Osteoblast (primary cell): ENCODE measurements around the gene EIPR1. TPM values are rescaled to one million over a fixed set of nuclear protein-coding genes. Genes with fewer than 3 reads are reported as not detected.

Experiments used
- DNase-seq: peaks from one replicate; pipeline ENCODE4 v3.0.0; 2011; ENCODE audit warnings: low spot score, mixed read lengths; ENCODE audit not compliant: insufficient read length; ENCODE audit errors: missing footprints
- H2AFZ ChIP-seq: 2 replicates; pipeline ENCODE4 v1.6.0; 2011; ENCODE audit warnings: mild to moderate bottlenecking, low read length
- H3K27ac ChIP-seq: 2 replicates; pipeline ENCODE4 v1.5.1; 2011; ENCODE audit warnings: mild to moderate bottlenecking, low read depth, low read length, moderate library complexity
- H3K27me3 ChIP-seq: 2 replicates; pipeline ENCODE4 v1.6.0; 2012; ENCODE audit warnings: mild to moderate bottlenecking, control low read depth, inconsistent platforms, low read length, moderate library complexity; ENCODE audit not compliant: insufficient read depth
- H3K36me3 ChIP-seq: 2 replicates; pipeline ENCODE4 v1.5.1; 2011; ENCODE audit warnings: mild to moderate bottlenecking, low read length, control low read depth, moderate library complexity; ENCODE audit not compliant: insufficient read depth
- H3K4me1 ChIP-seq: 2 replicates; pipeline ENCODE4 v1.5.1; 2011; ENCODE audit warnings: mild to moderate bottlenecking, low read length, control low read depth, moderate library complexity; ENCODE audit not compliant: insufficient read depth
- H3K4me2 ChIP-seq: 2 replicates; pipeline ENCODE4 v1.6.0; 2011; ENCODE audit warnings: mild to moderate bottlenecking, low read length; ENCODE audit not compliant: insufficient read depth
- H3K4me3 ChIP-seq: fragments of 200-600 bp; sonication (generic); 3 replicates; pipeline ENCODE4 v1.5.1; 2012; ENCODE audit warnings: mild to moderate bottlenecking, low read length, inconsistent platforms; ENCODE audit not compliant: insufficient read depth
- H3K79me2 ChIP-seq: 2 replicates; pipeline ENCODE4 v1.6.0; 2012; ENCODE audit warnings: mild to moderate bottlenecking, low read length, control low read depth, inconsistent platforms; ENCODE audit not compliant: insufficient read depth
- H3K9me3 ChIP-seq: 2 replicates; pipeline ENCODE4 v1.5.1; 2011; ENCODE audit warnings: low read depth, low read length, control low read depth
- H4K20me1 ChIP-seq: 2 replicates; pipeline ENCODE4 v1.6.0; 2012; ENCODE audit warnings: mild to moderate bottlenecking, low read length, control low read depth; ENCODE audit not compliant: insufficient read depth
- CTCF ChIP-seq: IDR thresholded peaks from 2 replicates; pipeline ENCODE4 v1.5.1; 2011; ENCODE audit warnings: mild to moderate bottlenecking, low read depth, low read length, moderate library complexity; ENCODE audit errors: extremely low read depth
- total RNA-seq: library from RNA; depleted of rRNA; stranded (reverse); fragments of >200 nt; gene quantifications from 2 replicates; pipeline ENCODE4 v1.2.3, GENCODE V29; 2012

EIPR1 gene
- total RNA-seq, 1 donor: 17.7 TPM

DNA sequence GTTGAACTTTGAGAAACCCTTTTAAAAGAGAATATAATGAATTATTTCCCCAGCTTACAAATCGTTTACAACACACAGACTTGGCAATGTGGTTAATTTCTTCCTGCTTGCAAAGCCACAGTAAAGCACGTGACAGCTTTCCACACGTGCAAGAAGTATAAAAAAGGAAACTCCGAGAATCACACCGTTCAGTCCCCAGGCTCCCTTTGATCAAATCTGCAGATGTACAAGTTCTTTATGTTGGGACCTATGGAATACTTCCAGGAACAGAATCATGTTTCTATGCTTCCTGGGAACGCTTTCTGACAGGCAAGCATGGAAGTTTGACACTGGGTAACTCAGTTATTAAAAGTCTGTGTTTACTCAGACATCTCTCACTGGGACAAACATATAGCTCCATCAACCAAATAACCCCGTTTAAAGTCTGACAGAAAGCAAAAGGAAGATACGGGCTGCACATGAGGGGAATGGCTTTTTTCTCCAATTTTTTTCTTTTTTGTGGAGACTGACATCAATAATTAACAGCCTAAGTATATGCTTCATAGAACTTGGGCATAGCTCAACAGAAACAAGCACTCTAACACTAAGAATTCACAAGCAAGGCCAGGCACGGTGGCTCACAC lies 134.8 kb downstream of the EIPR1 start:
- no peak overlapping the region for H3K27ac ChIP-seq
- DNase-seq: no peak
- H3K36me3 ChIP-seq: no peaks in the 10 kb centered on the region
- no peaks in the 10 kb centered on the region for H3K79me2 ChIP-seq
- TF ChIP-seq CTCF: no peak
- H3K4me3 ChIP-seq: no peak overlapping the region
- no peaks in the 10 kb centered on the region for H3K4me1 ChIP-seq
- H3K9me3 ChIP-seq: no peaks in the 10 kb centered on the region
- no peak overlapping the region for H2AFZ ChIP-seq
- H3K27me3 ChIP-seq: no peaks in the 10 kb centered on the region
- no peaks in the 10 kb centered on the region for H4K20me1 ChIP-seq
- no peak overlapping the region for H3K4me2 ChIP-seq

GRCh38 chr2:3241971-3242746 lies 135.5 kb downstream of the EIPR1 start:
- no peaks in the 10 kb centered on the region for H3K27me3 ChIP-seq
- no peak overlapping the region for H3K4me3 ChIP-seq
- H3K79me2 ChIP-seq: no peaks in the 10 kb centered on the region
- no peaks in the 10 kb centered on the region for H3K9me3 ChIP-seq
- TF ChIP-seq CTCF: no peak
- H2AFZ ChIP-seq: no peak overlapping the region
- H3K36me3 ChIP-seq: no peaks in the 10 kb centered on the region
- H3K27ac ChIP-seq: no peak overlapping the region
- H3K4me1 ChIP-seq: no peaks in the 10 kb centered on the region
- no peak overlapping the region for H3K4me2 ChIP-seq
- H4K20me1 ChIP-seq: no peaks in the 10 kb centered on the region
- no peak for DNase-seq

DNA sequence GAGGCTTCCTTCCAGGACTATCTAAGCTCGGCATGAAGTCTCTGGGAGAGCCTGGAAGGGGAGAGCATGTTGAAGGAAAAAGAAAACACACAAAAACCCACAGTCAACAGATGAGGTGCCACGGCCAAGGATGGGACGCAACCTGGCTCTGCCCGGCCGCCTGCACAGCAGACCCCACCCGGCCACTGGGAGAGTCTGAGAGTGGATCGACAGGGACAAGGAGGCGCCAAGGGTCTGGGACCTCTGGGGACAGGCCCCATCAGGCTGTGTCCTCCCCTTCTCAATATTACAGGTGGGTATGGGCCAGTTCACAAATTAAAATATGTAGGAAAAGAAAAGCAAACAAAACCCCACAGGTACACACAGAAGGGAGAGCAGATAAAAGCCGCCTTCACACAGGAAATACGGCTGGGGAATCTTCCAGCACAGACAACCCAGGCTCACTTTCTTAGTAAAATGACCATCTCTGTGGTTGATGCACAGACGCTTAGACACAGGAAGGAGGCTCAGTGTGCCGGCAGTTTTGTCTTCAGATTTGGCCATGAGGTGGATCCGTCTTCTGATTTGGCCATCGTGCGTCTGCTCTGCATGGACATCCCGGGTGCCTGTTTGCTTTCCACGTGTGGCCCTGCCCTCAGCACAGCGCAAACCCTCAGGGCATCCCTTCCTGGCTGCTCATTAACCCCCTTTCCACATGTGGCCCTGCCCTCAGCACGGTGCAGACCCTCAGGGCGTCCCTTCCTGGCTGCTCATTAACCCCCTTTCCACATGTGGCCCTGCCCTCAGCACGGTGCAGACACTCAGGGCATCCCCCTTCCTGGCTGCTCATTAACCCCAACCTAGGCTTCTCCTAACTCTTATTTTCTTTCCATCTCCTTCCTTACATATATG lies 138.4 kb downstream of the EIPR1 start:
- Histone ChIP-seq H4K20me1 (no peaks in the 10 kb centered on the region), H3K4me3 (no peak overlapping the region), H2AFZ (no peak overlapping the region), H3K4me2 (no peak overlapping the region), H3K27ac (no peak overlapping the region), H3K27me3 (no peaks in the 10 kb centered on the region), H3K79me2 (no peaks in the 10 kb centered on the region), H3K36me3 (no peaks in the 10 kb centered on the region), H3K4me1 (no peaks in the 10 kb centered on the region), H3K9me3 (no peaks in the 10 kb centered on the region)
- DNase-seq: no peak
- TF ChIP-seq CTCF: no peak
